GM12874 (cell line): ENCODE results near the gene HDGFL2.

ENCODE experiments used
- TF ChIP-seq, protein P1 (sequence below): IDR thresholded peaks from 2 replicates; pipeline ENCODE4 v1.5.1; 2011; ENCODE audit warnings: low read depth, mild to moderate bottlenecking, control low read depth, low read length, moderate library complexity; ENCODE audit not compliant: insufficient read depth

The HDGFL2 gene

DNA sequence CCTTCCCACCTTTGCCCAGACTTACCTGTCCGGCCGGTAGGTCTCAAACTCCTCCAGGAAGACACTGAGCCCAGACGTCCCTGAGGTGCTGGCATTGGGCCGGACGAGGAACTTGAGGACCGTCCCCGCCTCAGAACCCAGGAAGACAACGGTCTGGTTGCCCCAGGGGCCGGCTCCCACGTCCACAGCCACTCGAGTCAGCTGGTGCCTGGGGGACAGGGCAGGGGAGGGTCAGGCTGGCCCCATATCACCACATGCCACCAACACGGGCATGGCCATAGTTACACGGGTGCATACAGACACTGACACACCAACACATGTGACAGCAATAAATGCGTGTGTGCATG is 76.1 kb downstream of the HDGFL2 start:
- TF ChIP-seq, protein P1, sequence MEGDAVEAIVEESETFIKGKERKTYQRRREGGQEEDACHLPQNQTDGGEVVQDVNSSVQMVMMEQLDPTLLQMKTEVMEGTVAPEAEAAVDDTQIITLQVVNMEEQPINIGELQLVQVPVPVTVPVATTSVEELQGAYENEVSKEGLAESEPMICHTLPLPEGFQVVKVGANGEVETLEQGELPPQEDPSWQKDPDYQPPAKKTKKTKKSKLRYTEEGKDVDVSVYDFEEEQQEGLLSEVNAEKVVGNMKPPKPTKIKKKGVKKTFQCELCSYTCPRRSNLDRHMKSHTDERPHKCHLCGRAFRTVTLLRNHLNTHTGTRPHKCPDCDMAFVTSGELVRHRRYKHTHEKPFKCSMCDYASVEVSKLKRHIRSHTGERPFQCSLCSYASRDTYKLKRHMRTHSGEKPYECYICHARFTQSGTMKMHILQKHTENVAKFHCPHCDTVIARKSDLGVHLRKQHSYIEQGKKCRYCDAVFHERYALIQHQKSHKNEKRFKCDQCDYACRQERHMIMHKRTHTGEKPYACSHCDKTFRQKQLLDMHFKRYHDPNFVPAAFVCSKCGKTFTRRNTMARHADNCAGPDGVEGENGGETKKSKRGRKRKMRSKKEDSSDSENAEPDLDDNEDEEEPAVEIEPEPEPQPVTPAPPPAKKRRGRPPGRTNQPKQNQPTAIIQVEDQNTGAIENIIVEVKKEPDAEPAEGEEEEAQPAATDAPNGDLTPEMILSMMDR, result no peak

DNA sequence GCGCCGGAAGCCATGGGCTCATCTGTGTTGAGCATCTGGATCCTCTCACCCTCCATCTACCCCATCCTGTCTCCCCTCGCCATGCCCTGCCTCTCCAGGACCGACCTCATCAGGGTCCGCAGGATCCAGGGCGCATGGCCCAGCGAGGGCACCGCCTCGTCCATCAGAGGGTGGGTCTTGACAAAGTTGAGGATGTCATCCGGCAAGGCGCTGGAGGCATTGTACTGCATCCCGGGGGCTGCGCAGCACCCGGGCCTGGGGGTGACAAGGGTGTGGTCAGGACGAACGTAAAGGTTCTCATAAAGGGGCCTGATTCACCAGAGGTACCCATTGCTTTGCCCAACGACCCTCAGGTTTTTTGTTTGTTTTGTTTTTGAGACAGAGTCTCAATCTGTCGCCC is 77.9 kb downstream of the HDGFL2 start:
- TF ChIP-seq, protein P1, result no peak

DNA sequence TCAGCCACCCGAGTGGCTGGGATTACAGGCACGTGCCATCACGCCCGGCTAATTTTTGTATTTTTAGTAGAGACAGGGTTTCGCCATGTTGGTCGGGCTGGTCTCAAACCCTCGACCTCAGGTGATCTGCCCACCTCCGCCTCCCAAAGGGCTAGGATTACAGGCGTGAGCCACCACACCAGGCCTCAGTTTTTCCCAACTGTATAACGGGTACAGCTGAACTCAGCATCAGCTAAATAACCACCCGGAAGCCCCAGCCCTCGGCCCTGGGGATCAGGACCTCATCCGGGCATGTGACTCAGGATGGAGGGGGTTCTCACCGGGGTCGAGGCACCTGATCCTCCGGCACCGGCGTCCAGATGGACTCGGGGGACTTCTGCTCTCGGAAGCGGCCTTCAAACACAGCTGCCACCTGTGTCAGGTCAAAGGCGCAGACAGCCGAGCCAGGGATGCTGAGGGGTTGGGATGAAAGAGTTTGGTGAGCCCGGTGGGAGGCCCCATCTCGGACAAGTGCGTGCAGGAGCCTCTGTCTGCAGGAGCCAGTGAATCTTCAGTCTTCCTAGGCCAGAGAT is 78.5 kb downstream of the HDGFL2 start:
- TF ChIP-seq, protein P1, result no peak
